WTC11 (cell line): ENCODE measurements around the gene TEX9. TPM values are rescaled to one million over a fixed set of nuclear protein-coding genes. Genes with fewer than 3 reads are reported as not detected.

Experiments used
- ATAC-seq: fragments of 200-7000 bp; cut with Tn5 transposase; 2 replicates; pipeline ENCODE4 v1.10.0; 2021; ENCODE audit warnings: mild to moderate bottlenecking, moderate library complexity
- CTCF ChIA-PET: fragments of 300-600 bp; sonication (Branson Sonifier 250); formaldehyde crosslinking; loops from one replicate; lab custom pipeline; 2021; ENCODE audit warnings: antibody characterized with exemption; lab: Charles Lee
- POLR2A ChIA-PET: fragments of 350-600 bp; sonication (Branson Sonifier 250); formaldehyde crosslinking; loops from one replicate; lab custom pipeline; 2021; ENCODE audit warnings: antibody characterized with exemption; lab: Charles Lee
- DNase-seq: peaks from one replicate; pipeline ENCODE4 v3.0.0; 2021; ENCODE audit warnings: low spot score
- H3K27ac Mint-ChIP-seq: 2 replicates; pipeline ENCODE4 v1.8.0; 2021; ENCODE audit warnings: mixed read lengths
- H3K27me3 Mint-ChIP-seq: 2 replicates; pipeline ENCODE4 v1.8.0; 2021; ENCODE audit warnings: low read depth, mild to moderate bottlenecking, moderate library complexity, mixed read lengths
- H3K36me3 Mint-ChIP-seq: 2 replicates; pipeline ENCODE4 v1.8.0; 2021; ENCODE audit warnings: mixed read lengths
- H3K4me1 Mint-ChIP-seq: 2 replicates; pipeline ENCODE4 v1.8.0; 2022; ENCODE audit warnings: mixed read lengths
- H3K4me3 Mint-ChIP-seq: 2 replicates; pipeline ENCODE4 v1.8.0; 2021; ENCODE audit warnings: mild to moderate bottlenecking, moderate library complexity, mixed read lengths
- H3K9me3 Mint-ChIP-seq: 2 replicates; pipeline ENCODE4 v1.8.0; 2021; ENCODE audit warnings: mixed read lengths
- CBFB ChIP-seq: sonication (generic); formaldehyde crosslinking; IDR thresholded peaks from 2 replicates; pipeline ENCODE4 v1.8.1; 2022; ENCODE audit warnings: mild to moderate bottlenecking, low read depth, missing genetic modification reagents
- CREB1 ChIP-seq: sonication (generic); formaldehyde crosslinking; IDR thresholded peaks from 2 replicates; pipeline ENCODE4 v1.8.0; 2023; ENCODE audit warnings: mild to moderate bottlenecking, missing genetic modification reagents
- EMX1 ChIP-seq: fragments of 250-450 bp; sonication (Bioruptor Pico); IDR thresholded peaks from 2 replicates; pipeline ENCODE4 v1.8.0; 2021; ENCODE audit warnings: mild to moderate bottlenecking
- ETV6 ChIP-seq: sonication (generic); formaldehyde crosslinking; IDR thresholded peaks from 2 replicates; pipeline ENCODE4 v1.8.1; 2022; ENCODE audit warnings: mild to moderate bottlenecking, missing genetic modification reagents
- FOXJ3 ChIP-seq: sonication (generic); formaldehyde crosslinking; IDR thresholded peaks from 2 replicates; pipeline ENCODE4 v1.9.0; 2021; ENCODE audit warnings: missing genetic modification reagents, mild to moderate bottlenecking, borderline replicate concordance
- GABPB1 ChIP-seq: sonication (generic); formaldehyde crosslinking; IDR thresholded peaks from 2 replicates; pipeline ENCODE4 v1.8.1; 2023; ENCODE audit warnings: mild to moderate bottlenecking, missing genetic modification reagents
- MYBL2 ChIP-seq: sonication (generic); formaldehyde crosslinking; IDR thresholded peaks from 2 replicates; pipeline ENCODE4 v1.8.1; 2023; ENCODE audit warnings: mild to moderate bottlenecking, moderate library complexity, missing genetic modification reagents
- NR1H2 ChIP-seq: sonication (generic); formaldehyde crosslinking; IDR thresholded peaks from 2 replicates; pipeline ENCODE4 v1.9.0; 2021; ENCODE audit warnings: mild to moderate bottlenecking, moderate library complexity, missing genetic modification reagents
- SOX15 ChIP-seq: fragments of 250-450 bp; sonication (Bioruptor Pico); IDR thresholded peaks from 2 replicates; pipeline ENCODE4 v1.9.0; 2021; ENCODE audit warnings: mild to moderate bottlenecking
- ZNF232 ChIP-seq: sonication (generic); formaldehyde crosslinking; IDR thresholded peaks from 2 replicates; pipeline ENCODE4 v1.8.0; 2022; ENCODE audit warnings: mild to moderate bottlenecking, missing genetic modification reagents
- ZNF396 ChIP-seq: fragments of 250-450 bp; sonication (Bioruptor Pico); IDR thresholded peaks from 2 replicates; pipeline ENCODE4 v1.8.0; 2021; ENCODE audit warnings: mild to moderate bottlenecking, moderate library complexity, borderline replicate concordance
- ZNF423 ChIP-seq: fragments of 250-450 bp; sonication (Bioruptor Pico); IDR thresholded peaks from 2 replicates; pipeline ENCODE4 v2.1.2; 2022; ENCODE audit warnings: mild to moderate bottlenecking, moderate library complexity
- total RNA-seq: library from RNA; stranded (reverse); gene quantifications from 3 replicates; pipeline ENCODE4 v1.2.3, GENCODE V29; 2021
- TF ChIP-seq, protein P1 (sequence below): fragments of 250-450 bp; sonication (Bioruptor Pico); conservative IDR thresholded peaks from 2 replicates; pipeline ENCODE4 v1.9.0; 2021; ENCODE audit warnings: mild to moderate bottlenecking
- TF ChIP-seq, protein P2 (sequence below): sonication (generic); formaldehyde crosslinking; IDR thresholded peaks from 2 replicates; pipeline ENCODE4 v1.8.1; 2022; ENCODE audit warnings: low read depth, missing genetic modification reagents, borderline replicate concordance
- TF ChIP-seq, protein P3 (sequence below): sonication (generic); formaldehyde crosslinking; IDR thresholded peaks from 2 replicates; pipeline ENCODE4 v1.8.0; 2022; ENCODE audit warnings: mild to moderate bottlenecking, missing genetic modification reagents
- TF ChIP-seq, protein P4 (sequence below): fragments of 250-450 bp; sonication (Bioruptor Pico); IDR thresholded peaks from 2 replicates; pipeline ENCODE4 v2.1.2; 2022; ENCODE audit warnings: mild to moderate bottlenecking, moderate library complexity
- TF ChIP-seq, protein P5 (sequence below): sonication (generic); formaldehyde crosslinking; IDR thresholded peaks from 2 replicates; pipeline ENCODE4 v1.8.1; 2023; ENCODE audit warnings: mild to moderate bottlenecking, missing genetic modification reagents
- TF ChIP-seq, protein P6 (sequence below): fragments of 250-450 bp; sonication (Bioruptor Pico); IDR thresholded peaks from 2 replicates; pipeline ENCODE4 v1.9.0; 2021; ENCODE audit warnings: moderate library complexity, mild to moderate bottlenecking, inconsistent platforms, borderline replicate concordance
- TF ChIP-seq, protein P7 (sequence below): sonication (generic); formaldehyde crosslinking; IDR thresholded peaks from 2 replicates; pipeline ENCODE4 v1.8.1; 2023; ENCODE audit warnings: mild to moderate bottlenecking, moderate library complexity, missing genetic modification reagents
- TF ChIP-seq, protein P8 (sequence below): sonication (generic); formaldehyde crosslinking; IDR thresholded peaks from 2 replicates; pipeline ENCODE4 v1.8.0; 2022; ENCODE audit warnings: mild to moderate bottlenecking, missing genetic modification reagents
- TF ChIP-seq, protein P9 (sequence below): sonication (generic); formaldehyde crosslinking; IDR thresholded peaks from 2 replicates; pipeline ENCODE4 v1.8.0; 2022; ENCODE audit warnings: mild to moderate bottlenecking, missing genetic modification reagents

Gene TEX9
- total RNA-seq, 1 experiment from 2014 or later = 12.2 TPM

DNA sequence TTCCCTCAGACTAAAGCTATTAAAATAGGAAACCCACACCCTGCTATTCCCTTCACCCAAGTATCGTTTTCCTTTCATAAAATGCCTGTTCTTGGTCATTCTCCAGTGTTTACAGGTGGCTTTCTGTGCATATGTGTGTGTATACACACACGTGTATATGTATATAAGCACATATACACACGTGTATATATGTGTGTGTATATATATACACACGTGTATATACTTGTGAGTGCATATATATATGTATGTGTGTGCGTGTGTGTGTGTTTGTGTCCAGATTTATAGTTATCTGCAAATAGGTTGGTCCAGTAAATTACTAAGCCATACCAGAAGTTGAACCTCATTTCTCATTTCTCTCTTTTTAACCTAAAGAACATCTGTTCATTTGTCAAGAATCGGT, 15.7 kb upstream of the TEX9 start:
- H3K27ac Mint-ChIP-seq = no peak overlapping the region
- H3K27me3 Mint-ChIP-seq = no peaks in the 10 kb centered on the region
- TF ChIP-seq, protein P1, sequence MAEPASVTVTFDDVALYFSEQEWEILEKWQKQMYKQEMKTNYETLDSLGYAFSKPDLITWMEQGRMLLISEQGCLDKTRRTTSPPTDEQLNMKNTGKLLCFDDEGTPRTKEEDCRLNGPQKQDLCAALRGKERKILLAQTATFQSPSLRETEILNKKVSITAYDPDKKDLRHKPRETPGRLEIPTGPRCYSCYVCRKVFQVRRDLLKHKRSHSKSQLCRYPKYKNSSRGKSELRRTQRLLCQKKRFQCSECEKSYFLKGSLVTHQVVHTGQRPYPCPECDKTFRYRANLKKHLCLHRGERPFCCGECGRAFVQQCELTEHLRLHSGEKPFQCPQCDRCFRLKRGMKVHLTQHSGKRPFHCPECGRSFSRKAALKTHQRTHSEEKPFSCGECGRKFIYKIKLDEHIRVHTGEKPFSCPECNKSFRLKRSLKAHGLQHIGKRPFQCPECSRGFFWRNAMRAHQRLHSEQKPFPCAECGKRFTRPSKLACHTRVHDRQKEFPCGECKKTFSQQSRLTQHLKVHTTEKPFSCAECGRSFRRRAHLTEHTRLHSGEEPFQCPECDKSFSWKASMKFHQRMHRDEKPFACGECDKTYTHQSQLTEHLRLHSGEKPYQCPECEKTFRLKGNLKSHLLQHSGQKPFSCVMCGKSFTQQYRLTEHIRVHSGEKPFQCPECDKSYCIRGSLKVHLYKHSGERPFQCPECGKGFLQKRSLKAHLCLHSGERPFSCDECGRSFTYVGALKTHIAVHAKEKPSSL (CRISPR knock-in tag) = no peak
- H3K4me3 Mint-ChIP-seq = no peak overlapping the region
- ChIA-PET CTCF (no interaction called here), POLR2A (no interaction called here)
- H3K36me3 Mint-ChIP-seq = no peaks in the 10 kb centered on the region
- H3K9me3 Mint-ChIP-seq = no peaks in the 10 kb centered on the region
- ATAC-seq (no peak), DNase-seq (no peak)
- peaks cover 20% of the 10 kb centered on the region for H3K4me1 Mint-ChIP-seq

DNA sequence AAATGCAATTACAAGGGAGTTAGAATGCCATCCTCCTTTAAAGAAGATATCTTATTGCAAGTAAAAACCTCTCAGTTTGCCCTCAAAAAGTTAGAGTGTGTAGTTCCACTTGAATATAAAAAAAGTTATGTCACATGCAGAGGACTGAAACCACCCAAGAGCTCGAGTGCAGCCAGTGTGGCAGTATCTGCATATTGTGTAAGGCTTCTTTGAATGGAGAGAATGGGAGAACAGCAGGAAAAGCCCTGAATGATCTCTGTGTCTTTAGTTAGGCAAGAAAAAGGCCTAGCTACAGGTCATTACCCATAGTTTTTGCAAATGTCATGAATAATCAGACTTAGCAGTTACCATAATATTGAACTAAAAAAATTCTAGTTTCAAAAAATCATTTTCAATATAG, 13.9 kb upstream of the TEX9 start:
- H3K9me3 Mint-ChIP-seq = no peaks in the 10 kb centered on the region
- CTCF ChIA-PET = no interaction called here
- peaks cover 20% of the 10 kb centered on the region for H3K4me1 Mint-ChIP-seq
- ATAC-seq (peak; percentile 90), DNase-seq (no peak)
- POLR2A ChIA-PET = no interaction called here
- no peak overlapping the region for H3K4me3 Mint-ChIP-seq
- peak overlapping the region; percentile 71; the same call in 1 of the 2 replicates for H3K27ac Mint-ChIP-seq
- no peak for TF ChIP-seq SOX15 (CRISPR knock-in tag)
- TF ChIP-seq, protein P2, sequence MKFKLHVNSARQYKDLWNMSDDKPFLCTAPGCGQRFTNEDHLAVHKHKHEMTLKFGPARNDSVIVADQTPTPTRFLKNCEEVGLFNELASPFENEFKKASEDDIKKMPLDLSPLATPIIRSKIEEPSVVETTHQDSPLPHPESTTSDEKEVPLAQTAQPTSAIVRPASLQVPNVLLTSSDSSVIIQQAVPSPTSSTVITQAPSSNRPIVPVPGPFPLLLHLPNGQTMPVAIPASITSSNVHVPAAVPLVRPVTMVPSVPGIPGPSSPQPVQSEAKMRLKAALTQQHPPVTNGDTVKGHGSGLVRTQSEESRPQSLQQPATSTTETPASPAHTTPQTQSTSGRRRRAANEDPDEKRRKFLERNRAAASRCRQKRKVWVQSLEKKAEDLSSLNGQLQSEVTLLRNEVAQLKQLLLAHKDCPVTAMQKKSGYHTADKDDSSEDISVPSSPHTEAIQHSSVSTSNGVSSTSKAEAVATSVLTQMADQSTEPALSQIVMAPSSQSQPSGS (CRISPR knock-in tag) = no peak
- TF ChIP-seq, protein P3, sequence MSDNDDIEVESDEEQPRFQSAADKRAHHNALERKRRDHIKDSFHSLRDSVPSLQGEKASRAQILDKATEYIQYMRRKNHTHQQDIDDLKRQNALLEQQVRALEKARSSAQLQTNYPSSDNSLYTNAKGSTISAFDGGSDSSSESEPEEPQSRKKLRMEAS = no peak
- no peaks in the 10 kb centered on the region for H3K36me3 Mint-ChIP-seq
- no peaks in the 10 kb centered on the region for H3K27me3 Mint-ChIP-seq

DNA sequence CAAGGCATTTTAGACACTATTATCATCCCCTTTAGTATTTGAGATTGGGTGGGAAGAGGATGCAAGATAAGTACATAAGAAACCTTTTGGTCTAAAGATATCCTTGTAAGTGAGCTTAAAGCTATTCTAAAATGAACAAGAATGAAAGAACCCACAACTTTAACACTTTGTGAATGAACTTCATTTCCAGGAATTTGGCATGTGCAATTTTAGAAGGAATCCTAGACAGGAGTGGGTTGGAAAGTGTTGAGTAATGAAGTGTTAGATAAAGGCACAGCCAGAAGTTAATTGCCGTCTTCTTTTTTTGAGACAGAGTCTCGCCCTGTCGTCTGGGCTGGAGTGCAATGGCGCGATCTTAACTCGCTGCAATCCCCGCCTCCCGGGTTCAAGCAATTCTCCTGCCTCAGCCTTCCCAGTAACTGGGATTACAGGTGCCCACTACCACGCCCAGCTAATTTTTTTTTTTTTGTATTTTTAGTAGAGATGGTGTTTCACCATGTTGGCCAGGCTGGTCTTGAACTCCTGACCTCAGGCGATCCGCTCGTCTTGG, 13.2 kb upstream of the TEX9 start:
- Mint-ChIP-seq H3K27ac (peak overlapping the region; percentile 53; the same call in 1 of the 2 replicates), H3K36me3 (no peaks in the 10 kb centered on the region), H3K4me1 (peaks cover 20% of the 10 kb centered on the region), H3K27me3 (no peaks in the 10 kb centered on the region), H3K4me3 (no peak overlapping the region), H3K9me3 (no peaks in the 10 kb centered on the region)
- DNase-seq = no peak
- ChIA-PET POLR2A (no interaction called here), CTCF (no interaction called here)
- ATAC-seq = no peak
- TF ChIP-seq, protein P4, sequence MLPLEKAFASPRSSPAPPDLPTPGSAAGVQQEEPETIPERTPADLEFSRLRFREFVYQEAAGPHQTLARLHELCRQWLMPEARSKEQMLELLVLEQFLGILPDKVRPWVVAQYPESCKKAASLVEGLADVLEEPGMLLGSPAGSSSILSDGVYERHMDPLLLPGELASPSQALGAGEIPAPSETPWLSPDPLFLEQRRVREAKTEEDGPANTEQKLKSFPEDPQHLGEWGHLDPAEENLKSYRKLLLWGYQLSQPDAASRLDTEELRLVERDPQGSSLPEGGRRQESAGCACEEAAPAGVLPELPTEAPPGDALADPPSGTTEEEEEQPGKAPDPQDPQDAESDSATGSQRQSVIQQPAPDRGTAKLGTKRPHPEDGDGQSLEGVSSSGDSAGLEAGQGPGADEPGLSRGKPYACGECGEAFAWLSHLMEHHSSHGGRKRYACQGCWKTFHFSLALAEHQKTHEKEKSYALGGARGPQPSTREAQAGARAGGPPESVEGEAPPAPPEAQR (CRISPR knock-in tag) = no peak
- TF ChIP-seq ETV6 (CRISPR knock-in tag) (no peak), MYBL2 (CRISPR knock-in tag) (no peak), ZNF423 (CRISPR knock-in tag) (no peak), FOXJ3 (CRISPR knock-in tag) (no peak), NR1H2 (no peak), EMX1 (no peak), GABPB1 (CRISPR knock-in tag) (no peak), ZNF232 (no peak), ZNF396 (CRISPR knock-in tag) (no peak), CREB1 (CRISPR knock-in tag) (no peak), CBFB (CRISPR knock-in tag) (no peak)
- TF ChIP-seq, protein P5, sequence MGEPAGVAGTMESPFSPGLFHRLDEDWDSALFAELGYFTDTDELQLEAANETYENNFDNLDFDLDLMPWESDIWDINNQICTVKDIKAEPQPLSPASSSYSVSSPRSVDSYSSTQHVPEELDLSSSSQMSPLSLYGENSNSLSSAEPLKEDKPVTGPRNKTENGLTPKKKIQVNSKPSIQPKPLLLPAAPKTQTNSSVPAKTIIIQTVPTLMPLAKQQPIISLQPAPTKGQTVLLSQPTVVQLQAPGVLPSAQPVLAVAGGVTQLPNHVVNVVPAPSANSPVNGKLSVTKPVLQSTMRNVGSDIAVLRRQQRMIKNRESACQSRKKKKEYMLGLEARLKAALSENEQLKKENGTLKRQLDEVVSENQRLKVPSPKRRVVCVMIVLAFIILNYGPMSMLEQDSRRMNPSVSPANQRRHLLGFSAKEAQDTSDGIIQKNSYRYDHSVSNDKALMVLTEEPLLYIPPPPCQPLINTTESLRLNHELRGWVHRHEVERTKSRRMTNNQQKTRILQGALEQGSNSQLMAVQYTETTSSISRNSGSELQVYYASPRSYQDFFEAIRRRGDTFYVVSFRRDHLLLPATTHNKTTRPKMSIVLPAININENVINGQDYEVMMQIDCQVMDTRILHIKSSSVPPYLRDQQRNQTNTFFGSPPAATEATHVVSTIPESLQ (CRISPR knock-in tag) = no peak
- TF ChIP-seq, protein P6, sequence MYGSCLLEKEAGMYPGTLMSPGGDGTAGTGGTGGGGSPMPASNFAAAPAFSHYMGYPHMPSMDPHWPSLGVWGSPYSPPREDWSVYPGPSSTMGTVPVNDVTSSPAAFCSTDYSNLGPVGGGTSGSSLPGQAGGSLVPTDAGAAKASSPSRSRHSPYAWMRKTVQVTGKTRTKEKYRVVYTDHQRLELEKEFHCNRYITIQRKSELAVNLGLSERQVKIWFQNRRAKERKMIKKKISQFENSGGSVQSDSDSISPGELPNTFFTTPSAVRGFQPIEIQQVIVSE (CRISPR knock-in tag) = no peak
- TF ChIP-seq, protein P7, sequence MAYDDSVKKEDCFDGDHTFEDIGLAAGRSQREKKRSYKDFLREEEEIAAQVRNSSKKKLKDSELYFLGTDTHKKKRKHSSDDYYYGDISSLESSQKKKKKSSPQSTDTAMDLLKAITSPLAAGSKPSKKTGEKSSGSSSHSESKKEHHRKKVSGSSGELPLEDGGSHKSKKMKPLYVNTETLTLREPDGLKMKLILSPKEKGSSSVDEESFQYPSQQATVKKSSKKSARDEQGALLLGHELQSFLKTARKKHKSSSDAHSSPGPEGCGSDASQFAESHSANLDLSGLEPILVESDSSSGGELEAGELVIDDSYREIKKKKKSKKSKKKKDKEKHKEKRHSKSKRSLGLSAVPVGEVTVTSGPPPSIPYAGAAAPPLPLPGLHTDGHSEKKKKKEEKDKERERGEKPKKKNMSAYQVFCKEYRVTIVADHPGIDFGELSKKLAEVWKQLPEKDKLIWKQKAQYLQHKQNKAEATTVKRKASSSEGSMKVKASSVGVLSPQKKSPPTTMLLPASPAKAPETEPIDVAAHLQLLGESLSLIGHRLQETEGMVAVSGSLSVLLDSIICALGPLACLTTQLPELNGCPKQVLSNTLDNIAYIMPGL (CRISPR knock-in tag) = no peak
- TF ChIP-seq, protein P8, sequence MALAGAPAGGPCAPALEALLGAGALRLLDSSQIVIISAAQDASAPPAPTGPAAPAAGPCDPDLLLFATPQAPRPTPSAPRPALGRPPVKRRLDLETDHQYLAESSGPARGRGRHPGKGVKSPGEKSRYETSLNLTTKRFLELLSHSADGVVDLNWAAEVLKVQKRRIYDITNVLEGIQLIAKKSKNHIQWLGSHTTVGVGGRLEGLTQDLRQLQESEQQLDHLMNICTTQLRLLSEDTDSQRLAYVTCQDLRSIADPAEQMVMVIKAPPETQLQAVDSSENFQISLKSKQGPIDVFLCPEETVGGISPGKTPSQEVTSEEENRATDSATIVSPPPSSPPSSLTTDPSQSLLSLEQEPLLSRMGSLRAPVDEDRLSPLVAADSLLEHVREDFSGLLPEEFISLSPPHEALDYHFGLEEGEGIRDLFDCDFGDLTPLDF (CRISPR knock-in tag) = no peak
- TF ChIP-seq, protein P9, sequence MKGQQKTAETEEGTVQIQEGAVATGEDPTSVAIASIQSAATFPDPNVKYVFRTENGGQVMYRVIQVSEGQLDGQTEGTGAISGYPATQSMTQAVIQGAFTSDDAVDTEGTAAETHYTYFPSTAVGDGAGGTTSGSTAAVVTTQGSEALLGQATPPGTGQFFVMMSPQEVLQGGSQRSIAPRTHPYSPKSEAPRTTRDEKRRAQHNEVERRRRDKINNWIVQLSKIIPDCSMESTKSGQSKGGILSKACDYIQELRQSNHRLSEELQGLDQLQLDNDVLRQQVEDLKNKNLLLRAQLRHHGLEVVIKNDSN (CRISPR knock-in tag) = no peak
